Bone marrow (tissue), 2 donors: ENCODE measurements around the gene CLEC19A.

Experiments
- DNase-seq, 2 donors: peaks; one replicate each; lab custom pipeline; 2025; lab: John Stamatoyannopoulos, UW

The CLEC19A gene

GRCh38 chr16:19328364-19328763, 42.8 kb downstream of the CLEC19A start:
- no peak for DNase-seq

DNA sequence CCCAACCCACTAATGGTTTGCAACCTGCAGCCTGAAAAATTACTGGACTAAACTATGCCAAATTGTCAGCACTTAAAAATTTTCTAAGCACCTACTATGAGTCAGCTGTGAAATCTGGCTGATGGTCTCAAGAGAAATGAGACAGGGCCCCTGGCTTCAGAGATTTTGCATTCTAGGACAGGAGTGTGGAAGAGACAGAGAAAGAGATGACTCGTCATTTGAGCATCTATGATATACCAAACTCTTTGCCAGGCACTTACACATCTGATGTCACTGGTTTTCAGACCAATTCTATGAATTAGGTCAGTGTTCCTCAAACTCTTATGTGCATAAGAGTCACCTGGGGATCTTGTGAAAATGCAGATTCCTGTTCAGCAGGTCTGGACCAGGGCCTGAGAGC, 44.4 kb downstream of the CLEC19A start:
- DNase-seq: no peak

- no peak for DNase-seq
These were observed 45.4 kb downstream of the CLEC19A start for GRCh38 chr16:19330841-19331397.

- no peak for DNase-seq
These were observed 46.3 kb downstream of the CLEC19A start for GRCh38 chr16:19331794-19332193.

GRCh38 chr16:19338335-19338734, 52.8 kb downstream of the CLEC19A start:
- DNase-seq: no peak

DNA sequence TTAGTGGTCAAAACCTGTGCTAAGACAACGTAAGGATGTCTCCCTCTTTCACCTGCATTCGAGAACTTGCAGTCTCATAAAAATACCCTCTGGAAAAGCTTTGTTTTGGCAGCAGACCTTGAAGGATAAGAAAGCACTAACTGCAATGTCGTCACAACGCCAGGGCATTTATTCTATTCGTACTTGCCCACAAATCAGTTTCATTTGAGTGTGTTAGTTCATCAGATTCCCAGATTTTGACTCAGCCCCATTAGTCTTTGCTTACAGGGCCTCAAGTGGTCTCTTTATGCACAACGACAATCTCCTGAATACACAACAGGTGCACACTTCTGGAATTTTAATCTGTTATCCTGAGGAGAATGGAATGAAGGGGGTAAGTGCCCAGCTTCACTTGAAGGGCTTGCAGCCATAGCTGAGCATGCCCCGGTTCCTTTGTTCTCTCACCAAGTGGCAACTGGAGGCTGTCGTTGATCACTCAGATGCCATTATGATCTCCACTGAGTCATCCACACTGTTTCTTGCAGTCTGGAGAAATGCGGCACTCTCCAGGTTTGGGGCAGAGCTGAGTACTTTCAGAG, 58.8 kb downstream of the CLEC19A start:
- no peak for DNase-seq

DNA sequence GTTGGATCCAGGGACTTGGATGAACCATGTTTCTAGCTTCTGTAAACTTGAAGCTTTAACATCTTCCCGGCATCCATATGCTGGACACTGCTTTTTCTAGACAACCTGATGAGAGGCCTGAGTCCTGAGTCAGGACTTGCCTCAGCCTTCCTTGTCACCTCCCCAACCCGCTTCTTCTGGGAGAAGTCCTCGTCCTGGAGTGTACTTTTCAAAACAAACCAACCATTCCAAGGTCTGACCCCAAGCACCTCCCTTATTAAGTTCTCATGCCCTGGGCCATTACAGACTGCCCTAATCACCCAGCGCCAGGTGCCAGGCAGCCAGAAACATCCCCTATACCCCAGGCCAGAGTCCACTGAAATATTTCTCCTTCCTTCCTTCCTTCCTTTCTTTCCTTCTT, 59.4 kb downstream of the CLEC19A start:
- no peak for DNase-seq

DNA sequence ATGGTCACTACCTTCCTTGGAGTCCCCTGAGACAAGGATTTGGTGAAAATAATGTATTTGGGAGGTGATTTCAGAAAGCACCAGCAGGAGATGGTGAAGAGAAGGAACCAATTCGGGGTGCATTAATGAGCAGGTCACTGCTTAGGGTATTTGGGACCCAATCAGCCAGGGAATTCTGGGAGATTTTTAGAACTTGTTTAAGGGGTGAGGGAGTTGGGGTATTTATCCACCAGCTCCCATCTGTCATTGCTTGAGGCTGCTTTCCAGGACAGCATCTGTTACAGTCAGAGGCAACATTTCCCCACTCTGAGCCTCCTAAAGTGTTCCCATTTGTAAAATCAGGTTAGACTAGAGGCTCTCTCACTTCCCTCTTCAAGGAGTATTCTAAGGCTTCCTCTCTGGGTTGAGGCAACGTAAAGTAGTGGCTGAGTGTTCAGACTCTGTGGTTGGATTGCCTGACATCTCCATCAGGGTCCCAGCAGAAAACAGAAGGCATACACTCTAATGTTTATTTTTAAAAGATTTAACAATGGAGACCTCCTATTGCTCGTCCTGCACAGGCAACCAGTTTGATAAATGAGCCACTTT, 60.9 kb downstream of the CLEC19A start:
- no peak for DNase-seq

GRCh38 chr16:19348125-19348524, 62.6 kb downstream of the CLEC19A start:
- no peak for DNase-seq

DNA sequence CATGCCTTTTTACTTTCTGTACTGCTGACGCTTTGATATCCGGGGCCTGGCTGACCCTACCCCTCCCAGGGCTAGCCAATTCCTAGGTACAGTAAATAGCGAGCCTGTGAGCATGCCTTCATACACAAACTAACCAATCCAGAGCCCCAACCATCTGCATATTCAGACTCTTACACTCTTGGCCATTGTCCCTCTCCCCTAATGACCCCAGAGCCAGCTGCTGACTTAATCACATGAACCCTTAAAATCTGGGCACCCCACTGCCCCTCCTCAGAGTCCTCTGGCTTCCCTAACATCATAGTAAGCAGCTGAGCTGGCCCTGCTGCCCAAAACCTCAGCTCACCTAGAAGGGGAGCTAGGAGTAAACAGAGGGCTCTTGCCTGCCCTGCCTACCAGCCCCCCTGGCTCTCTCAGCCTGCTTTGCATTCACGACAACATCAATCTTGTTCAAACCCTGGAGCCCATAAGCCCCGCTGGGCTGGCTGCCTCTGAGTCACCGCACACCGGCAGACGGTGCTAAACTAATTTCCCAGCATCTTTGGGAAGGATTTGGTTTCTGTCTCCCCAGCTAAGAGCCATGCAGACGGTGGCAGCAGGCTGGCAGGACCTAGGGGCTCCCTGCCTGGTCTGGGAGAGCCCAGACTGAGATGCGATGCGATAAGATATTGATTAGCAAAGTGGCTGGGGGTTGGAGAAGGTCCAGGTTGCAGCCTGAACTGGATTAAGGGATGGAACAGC, 63.2 kb downstream of the CLEC19A start:
- no peak for DNase-seq

DNA sequence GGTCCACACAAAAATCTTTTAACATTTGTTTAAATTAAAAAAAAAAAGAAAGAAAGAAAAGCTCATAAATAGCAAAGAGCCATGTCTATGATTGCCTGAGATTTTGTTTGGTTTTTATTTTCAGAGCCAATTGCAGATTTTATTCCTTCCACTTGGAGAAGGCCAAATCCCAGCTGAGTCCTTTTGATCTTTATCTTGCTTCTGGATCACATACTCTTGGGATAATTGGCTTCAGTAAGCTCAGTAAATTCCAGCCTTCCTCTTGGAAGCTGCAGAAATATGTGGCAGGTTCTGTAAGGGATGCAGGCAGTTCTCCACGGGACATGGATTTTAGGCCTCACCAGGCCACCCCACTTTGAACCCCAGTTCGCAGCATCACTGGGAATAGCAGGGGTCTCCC, 68.8 kb downstream of the CLEC19A start:
- DNase-seq: no peak

- no peak for DNase-seq
These were observed 70.8 kb downstream of the CLEC19A start for GRCh38 chr16:19356024-19356952.

DNA sequence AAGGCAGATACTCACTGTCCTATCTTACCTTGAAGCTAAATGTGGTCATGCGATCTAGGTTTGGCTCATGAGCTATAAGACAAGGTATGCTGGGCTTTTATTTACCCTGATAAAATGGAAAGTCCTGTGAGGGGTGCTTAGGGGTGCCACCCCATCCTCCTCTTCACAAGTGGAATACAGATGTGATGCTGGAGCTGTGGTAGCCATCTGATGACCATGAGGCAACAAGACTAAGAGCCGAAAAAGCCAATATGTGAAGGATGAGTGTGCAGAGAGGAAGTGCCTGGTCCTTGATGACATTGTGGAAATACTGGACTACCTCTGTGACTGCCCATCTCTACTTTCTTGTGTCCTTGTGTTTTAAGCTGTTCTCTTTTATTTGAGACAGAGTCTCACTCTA, 74.0 kb downstream of the CLEC19A start:
- no peak for DNase-seq
